ENCODE measurements around the gene LRP1-AS.
"Not testable (repeated sequence)": the region's sequence is repeated elsewhere in the genome, so short reads cannot be mapped to it uniquely, and the experiment has no call there.

LRP1-AS gene

GRCh38 chr12:57139796-57140649 lies 7.4 kb downstream of the LRP1-AS start:
- DNase-seq (ENCODE audit: low read depth in 2 of 2), result no peak

DNA sequence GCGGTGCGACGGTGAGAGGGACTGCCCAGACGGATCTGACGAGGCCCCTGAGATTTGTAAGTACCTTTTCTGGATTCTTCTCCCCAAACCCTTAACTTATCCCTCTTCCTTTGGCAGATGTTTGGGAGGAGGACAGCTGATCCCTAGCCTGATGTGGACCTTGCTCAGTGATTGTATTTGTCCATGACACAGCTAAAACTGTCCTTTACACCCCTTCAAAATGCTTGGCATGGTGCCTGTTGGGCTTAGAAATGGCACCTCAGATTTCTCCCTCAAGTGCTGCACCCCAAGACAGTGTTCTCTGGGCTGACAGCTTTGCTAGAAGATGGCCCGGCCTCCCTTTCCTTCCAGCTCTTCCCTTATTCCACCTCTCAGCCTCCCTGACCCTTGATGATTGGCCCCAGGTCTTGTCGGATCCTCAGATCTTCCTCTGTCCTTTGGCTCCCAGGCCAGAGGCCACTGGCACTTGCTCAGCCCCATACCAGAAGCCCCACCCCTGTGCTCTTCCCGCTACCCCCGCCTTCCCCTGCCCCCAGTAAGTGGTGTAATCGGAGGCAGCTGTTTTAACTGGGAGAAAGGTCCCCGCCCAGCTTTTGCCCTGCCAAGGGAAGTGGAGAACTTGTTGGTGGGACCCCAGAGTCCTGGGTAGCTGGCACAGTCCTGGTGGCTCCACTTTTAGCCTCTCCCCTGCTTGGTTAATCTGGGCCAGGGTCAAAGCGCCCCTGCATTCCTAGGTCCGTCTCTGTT lies 8.7 kb downstream of the LRP1-AS start:
- DNase-seq (ENCODE audit: low read depth in 2 of 2), result no peak

- DNase-seq (ENCODE audit: low read depth in 2 of 2), result no peak
These were observed 11.7 kb downstream of the LRP1-AS start for GRCh38 chr12:57135527-57136326.

GRCh38 chr12:57134949-57135348 lies 12.5 kb downstream of the LRP1-AS start:
- no peak for DNase-seq (ENCODE audit: low read depth in 2 of 2)

GRCh38 chr12:57133916-57134315 lies 13.5 kb downstream of the LRP1-AS start:
- DNase-seq (ENCODE audit: low read depth in 2 of 2), result no peak

GRCh38 chr12:57133013-57133569 lies 14.3 kb downstream of the LRP1-AS start:
- no peak for DNase-seq (ENCODE audit: low read depth in 2 of 2)

DNA sequence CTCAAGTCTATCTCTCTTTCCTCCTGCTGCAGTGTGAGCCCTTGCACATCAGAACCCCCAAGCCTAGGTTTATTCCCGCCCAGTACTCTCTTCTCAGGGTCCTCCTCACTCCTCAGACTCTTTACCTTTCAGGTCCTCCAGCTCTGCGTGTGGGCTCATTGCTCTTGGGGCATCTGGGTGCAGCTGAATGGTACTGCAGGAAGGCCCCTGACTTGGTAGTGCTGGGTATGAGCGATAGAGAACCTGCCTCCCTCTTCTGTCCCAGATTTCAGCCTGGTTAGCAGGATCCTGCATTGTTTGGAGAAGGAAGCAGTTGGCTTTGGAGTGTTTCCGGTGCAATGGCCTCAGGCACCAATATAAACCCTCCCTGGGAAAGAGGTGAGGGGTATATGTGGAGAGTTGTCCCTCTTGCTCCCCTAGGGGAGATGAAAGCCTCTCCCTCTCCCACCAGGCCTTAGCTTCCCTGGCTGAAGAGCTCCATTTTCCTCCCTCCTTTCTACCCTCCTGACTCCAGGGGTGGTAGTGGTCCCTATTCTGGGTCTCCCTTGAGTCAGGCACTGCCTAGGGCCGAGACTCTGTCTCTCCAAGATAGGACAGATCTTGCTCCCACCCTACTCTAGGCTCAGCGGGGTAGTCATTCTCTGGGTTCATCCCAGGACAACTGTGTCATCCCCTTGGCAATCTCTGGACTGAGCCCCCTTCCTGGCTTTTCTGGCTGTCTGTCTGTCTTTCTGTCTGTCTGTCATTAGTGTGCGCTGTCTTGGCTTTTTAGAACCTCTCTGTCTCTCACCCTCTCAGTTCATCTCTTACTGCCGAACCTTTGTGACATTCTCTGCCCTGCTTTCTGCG lies 15.3 kb downstream of the LRP1-AS start:
- no peak for DNase-seq (ENCODE audit: low read depth in 2 of 2)

DNA sequence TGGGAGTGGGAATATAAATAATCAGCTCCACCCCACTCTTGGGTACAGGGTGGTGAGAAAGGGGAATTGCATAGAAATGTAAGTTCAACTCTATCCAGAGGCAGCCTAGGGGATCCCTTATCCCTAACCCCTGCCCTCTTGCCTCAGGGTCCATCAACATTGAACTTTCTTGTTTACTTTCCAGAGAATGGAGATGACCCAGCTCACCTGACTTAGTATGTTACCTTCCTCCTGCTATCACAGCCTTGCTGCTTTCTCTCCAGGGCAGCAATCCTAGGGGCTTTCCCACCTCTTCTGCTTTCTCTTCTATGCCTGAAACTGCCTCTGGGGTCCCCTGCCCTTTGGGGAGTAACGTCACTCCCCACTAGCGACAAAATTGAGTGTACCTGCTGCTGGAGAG lies 16.5 kb downstream of the LRP1-AS start:
- no peak for DNase-seq (ENCODE audit: low read depth in 2 of 2)

- no peak for DNase-seq (ENCODE audit: low read depth in 2 of 2)
These were observed 17.5 kb downstream of the LRP1-AS start for GRCh38 chr12:57129889-57130288.

DNA sequence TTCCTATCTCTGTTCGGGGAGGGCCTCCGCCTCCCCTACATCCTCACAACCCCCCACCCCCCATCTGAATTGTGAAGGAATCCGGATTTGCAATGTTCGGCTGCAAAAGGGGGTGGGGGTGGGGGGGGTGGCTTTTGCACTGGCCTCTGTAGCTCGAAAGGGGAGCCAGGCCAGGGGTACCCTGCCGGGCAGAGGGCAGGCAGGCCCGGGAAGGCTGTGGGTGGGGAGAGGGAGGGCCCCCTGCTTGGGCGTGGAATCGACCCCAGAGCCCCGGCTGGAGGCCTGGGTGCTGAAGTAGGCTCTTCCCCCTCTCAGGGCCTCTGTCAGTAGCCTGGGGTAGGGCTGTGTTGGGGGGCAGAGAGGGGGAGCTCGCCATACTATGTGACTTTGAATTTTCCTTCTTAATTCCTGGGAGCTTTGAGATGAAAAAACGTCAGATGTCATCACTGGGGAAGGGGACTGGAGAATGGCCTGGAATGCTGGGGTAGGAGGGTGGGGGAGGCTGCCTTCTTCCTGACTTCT lies 18.0 kb downstream of the LRP1-AS start:
- DNase-seq (ENCODE audit: low read depth in 2 of 2), result no peak

- DNase-seq (ENCODE audit: low read depth in 2 of 2), result no peak
These were observed 18.7 kb downstream of the LRP1-AS start for GRCh38 chr12:57128519-57129247.

- peak; percentile 48 to 69 for DNase-seq (ENCODE audit: low read depth in 2 of 2)
These were observed 19.5 kb downstream of the LRP1-AS start, which contains the start of gene LRP1 for GRCh38 chr12:57127726-57128518. LRP1 (plus strand) TSS chr12:57128483; CDS start chr12:57128965, 482 bp downstream.

DNA sequence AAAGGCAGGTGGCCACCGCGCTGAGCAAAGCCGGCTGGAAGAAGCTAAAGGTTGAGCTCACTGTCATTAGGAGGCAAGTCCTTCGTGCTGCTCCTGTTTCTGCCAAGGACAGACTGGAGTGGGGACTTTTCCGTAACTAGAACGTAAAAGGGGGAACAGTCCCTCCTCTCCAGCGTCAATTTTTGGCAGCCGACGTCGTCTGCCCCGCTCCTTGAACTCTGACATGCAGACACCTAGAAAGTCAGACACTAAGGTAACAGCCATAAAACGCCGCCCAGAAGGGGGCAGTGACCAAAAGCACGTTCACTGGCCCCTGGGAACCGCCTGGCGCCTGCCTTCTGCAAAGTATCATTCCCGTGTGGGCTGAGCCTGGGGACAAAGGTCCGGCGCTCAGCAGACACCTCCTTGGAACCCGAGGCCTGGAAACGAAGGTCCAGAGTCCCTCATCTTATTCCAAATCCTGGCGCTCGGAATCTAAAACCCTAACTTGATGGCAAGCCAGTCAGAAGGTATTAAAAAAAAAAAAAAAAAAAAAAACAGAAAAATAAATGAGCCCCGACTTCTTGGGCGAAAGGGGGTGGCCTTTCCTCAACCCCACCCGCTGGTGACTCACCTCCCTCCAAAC lies 20.2 kb downstream of the LRP1-AS start:
- DNase-seq (ENCODE audit: low read depth in 2 of 2), result peak in 1 of 2 donors; percentile 54

GRCh38 chr12:57126561-57126960 lies 20.9 kb downstream of the LRP1-AS start:
- DNase-seq (ENCODE audit: low read depth in 2 of 2), result no peak

GRCh38 chr12:57126061-57126460 lies 21.4 kb downstream of the LRP1-AS start:
- no peak for DNase-seq (ENCODE audit: low read depth in 2 of 2)

DNA sequence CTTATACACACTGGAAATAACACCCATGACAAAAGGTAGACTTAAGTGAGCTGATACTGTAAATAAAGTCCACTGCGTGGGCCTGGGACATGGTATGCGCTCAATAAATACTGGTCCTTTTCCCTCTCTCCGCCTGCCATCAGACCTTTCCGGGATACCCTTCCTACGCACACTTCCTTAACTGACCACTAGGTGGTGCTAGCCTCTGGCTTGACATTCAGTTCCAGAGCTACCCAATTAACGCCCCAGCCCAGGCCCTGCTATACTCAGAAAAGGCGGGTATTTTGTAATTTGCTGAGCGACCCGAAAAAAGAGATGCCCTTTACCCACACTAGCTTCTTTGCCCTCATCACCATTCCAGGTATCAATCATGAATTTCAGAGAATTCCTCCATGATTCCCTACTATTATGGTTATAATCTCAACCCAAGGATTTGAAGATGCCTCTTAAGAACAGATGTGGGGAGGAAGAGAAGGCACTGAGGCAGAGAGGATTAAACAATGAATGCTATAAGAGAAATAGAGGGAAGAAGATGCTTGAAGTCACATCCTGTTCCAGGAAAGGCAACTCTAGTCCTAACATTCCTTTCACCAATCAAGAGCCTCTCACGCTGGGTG lies 23.1 kb downstream of the LRP1-AS start:
- DNase-seq (ENCODE audit: low read depth in 2 of 2), result peak; percentile 56 to 59

- no peak for DNase-seq (ENCODE audit: low read depth in 2 of 2)
These were observed 23.6 kb downstream of the LRP1-AS start for GRCh38 chr12:57123813-57124212.

- not testable (repeated sequence) for DNase-seq (ENCODE audit: low read depth in 2 of 2)
These were observed 26.7 kb downstream of the LRP1-AS start for GRCh38 chr12:57120718-57121117.

Data from stimulated activated CD8-positive, alpha-beta memory T cell treated with anti-CD3 and anti-CD28 coated beads, Interleukin-2, amount 100 ng/mL, for 1 hour (primary cell).